ENCODE measurements around the gene GAREM2.

Gene GAREM2

DNA sequence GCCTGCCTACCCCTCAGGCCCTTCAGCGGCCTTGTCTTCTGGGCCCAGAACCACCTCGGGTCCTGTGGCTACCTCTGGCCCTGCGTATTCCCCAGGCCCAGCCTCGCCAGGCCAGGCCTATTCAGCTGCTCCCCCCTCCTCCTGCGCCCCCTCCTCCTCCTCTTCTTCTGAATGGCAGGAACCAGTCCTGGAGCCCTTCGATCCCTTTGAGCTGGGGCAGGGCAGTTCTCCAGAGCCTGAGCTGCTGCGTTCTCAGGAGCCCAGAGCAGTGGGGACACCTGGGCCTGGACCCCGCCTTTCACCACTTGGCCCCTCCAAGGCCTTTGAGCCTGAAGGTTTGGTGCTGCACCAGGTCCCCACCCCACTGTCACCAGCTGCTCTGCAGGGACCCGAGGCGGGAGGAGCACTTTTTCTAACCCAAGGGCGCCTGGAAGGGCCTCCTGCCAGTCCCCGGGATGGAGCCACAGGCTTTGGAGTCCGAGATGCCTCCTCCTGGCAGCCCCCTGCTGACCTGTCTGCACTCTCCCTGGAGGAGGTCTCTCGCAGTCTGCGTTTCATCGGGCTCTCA lies 14.7 kb downstream of the GAREM2 start:
- no peak for DNase-seq

DNA sequence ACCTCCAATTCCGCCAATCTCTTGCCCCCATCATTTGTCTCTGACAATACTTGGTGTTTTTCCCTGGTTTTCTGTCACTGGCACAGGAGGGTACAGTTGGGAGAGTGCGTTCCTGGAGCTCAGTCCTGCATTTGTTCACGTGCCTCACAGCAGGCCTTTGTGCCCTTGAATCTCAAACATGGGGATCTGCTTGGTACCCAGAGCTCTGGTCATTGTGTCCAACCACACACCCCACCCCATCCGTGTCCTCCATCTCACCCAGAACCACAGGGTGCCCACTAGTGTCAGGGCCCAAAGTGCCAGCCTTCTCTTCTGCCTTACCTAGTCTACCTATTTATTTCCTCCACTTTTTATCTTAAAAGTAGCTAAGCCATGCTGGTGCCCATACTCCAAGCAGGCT lies 16.2 kb downstream of the GAREM2 start:
- no peak for DNase-seq

DNA sequence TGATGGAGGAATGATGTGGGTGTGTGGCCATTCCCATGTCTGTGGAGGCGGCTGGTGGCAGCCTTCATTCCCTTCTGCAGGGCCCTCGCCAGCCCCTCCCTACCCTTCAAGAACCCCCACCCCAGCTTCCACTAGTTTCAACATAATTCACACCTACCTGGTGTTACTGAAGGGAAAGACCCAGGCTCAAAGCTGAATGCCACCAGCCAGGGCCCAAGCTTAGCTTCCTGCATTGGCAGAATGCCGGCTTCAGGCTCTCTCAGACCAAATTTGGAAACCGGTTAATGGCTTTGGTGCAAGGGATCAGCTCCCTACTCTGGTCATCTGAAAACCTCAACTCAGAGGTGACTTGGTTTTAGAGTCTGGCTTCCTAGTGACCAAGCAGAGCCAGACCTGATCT lies 16.9 kb downstream of the GAREM2 start:
- no peak for DNase-seq

DNA sequence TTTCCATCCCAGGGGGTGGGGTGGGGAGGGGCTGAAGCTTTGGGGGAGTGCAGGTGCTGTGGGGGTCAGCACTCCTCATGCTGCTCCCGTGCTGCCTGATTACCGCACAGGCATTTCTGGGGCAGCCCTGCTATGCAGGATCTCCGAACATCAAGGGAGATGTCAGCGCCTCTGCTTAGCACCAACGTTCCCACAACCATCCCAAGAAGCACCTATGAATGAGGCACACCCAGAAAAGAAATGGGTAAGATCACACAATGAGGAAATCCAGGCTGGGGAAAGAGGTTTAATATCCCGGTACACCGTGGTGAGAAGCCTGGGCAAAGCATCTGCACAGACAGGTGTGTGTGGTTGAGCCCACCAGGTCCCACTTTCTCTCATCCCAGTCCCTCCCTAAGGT lies 17.5 kb downstream of the GAREM2 start:
- no peak for DNase-seq

DNA sequence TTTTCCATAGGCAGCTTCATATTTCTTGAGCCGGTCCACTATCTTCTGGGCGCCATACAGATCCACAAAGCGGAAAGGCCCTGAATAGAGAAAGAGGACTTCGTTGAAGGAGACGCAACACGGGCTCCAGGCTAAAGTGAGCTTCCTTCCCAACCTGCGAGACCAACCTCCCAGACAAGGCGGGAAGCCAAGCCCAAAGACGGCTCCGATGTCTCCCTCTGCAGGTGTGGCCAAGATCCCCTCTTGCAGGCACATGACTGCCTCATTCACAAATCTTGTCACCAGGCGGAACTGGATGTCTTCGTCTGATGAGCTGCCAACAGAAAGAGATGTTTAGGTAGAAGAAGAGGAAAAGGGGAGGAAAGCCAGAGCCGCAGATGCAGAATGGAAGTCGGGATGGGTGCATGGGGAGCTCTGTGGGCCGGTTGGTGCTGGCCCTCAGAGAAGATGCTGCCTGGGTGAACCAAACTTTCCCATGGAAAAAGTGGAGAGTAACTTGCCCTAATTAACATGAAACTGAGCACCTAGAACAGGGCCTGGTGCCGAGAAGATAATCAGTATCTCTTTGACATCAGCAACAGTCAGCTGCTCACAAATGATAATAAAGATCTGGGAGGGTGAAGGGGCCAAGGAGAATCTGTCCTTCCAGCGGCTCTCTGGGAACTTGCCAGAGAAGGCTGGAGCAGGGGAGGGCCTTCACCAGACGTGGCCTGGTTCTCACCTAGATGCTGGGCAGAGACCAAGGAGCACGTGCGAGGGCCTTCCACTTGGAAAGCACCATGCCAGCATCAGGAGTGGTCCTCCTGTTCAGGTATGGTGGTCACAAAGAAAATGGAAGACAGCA lies 18.6 kb downstream of the GAREM2 start:
- no peak for DNase-seq

DNA sequence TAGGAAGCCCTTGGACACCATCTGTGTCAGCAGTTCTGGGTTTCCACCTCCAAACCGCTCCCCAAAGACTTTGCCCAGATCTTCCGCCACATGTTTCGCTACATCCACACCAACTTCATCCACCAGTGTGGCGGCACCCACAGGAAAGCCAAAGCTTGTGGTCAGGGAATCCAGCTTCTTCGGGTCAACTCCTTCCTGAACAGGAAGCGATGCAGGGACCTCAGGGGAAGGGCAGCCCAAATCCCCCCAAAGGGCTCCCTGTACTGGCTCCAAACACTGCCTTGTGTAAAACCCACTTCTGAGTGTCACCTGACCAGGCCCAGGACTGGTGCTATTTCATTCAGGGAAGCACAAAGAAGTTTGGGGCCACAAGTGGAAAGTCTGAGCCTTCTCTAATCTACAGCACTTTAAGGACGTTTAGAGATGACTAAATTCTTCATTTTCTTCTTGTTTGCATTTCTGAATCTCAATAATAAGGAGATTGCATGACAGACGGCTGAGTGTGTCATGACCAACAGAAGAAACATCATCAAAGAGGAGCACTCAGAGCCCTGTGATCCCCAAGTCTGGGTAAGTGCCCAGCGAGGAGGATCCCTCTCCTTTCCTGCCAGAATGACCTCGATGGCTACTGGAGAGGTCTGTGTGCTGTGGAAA lies 20.8 kb downstream of the GAREM2 start:
- DNase-seq, result no peak

DNA sequence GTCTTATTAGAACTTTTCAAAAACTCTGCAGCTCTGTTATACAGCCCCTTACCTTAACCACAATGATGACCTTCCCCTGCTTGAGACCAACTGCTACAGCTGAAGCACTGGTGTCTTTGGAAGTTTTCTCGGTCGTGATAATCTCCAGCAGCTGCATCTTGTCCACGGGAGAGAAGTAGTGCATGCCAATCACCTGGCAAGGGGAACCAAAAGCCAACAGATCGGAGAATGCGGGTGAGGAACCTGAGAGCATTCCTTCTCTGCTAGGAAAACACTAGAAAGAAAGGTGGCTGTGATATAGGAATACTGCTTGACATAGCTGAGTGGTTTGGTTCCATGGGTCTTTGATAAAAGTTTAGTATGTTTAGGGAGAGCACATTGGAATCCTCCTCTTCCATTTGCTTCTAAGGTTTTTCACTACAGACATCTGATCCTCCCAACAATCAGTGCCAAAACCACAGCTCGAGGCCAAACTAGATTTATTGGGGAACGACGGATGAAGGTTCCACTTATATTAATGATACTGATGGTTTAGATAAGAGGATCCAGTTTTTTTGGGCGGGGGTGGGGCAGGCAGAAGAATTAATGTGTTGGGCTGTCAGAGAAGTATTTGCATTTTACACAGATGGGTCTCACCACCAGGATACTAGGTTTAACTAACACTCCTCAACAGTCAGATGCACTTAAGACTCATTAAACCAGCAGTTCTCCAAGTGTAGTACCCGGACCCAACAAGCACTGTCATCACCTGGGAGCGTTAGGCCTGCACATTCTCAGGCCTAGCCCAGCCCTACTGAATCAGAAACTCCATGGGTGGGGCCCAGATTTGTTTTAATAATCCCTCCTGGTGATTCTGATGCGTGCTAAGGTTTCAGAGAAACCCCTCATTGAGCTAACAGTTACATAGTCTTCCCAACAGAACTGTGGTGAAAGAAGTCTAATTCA lies 22.4 kb downstream of the GAREM2 start:
- DNase-seq, result no peak

DNA sequence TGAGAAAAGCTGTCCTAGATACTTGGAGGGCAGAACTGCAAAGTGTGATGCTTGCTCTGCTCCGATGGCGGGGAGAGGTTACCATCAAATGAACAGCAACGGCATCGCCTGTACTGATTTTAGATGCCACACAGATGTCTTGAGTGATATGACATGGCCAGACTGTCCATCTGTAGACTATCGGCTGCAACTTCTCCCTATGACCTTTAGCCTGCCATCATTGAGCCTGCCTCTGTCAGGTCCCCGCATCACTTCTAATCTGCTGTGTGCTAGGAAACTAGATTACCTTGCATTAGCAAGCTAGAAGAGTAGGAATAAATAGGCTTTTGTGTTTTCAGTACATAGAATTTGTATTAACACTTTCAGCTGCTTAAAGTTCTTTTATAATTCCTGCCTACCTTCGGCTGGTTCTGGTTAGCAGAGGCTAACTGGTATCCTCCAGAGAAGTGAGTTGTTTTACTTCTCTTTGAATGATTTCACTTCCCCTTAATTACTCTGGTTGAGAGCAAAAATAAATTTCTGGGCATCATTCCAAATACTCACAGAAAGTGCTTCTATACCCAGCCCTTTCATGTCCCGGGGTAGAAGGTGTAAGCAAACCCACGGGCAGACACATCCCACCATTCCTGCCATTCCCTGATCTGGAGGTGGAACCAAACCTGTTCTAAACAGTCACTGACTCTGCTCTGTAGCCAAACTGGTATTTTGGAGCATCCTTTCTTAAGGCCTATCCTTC lies 24.0 kb downstream of the GAREM2 start:
- DNase-seq, result no peak

DNA sequence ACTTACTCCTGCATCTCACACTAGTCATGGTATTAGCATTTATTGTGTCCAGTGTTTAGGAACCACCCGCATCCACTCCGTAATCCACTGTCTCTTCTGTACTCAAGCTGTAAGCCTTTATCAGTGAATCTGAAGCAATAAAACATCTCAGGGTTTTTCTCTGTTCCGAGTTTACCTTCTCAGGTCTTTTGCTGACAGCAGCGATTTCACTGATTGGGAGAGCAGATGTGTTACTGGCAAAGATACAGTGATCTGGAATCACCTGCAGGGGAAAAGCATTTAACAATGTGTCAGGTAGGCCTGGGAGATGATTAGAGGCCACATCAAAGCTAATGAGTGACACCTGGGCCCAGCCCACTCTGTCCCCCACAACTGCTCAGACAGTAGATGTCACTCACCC lies 24.6 kb downstream of the GAREM2 start:
- no peak for DNase-seq

DNA sequence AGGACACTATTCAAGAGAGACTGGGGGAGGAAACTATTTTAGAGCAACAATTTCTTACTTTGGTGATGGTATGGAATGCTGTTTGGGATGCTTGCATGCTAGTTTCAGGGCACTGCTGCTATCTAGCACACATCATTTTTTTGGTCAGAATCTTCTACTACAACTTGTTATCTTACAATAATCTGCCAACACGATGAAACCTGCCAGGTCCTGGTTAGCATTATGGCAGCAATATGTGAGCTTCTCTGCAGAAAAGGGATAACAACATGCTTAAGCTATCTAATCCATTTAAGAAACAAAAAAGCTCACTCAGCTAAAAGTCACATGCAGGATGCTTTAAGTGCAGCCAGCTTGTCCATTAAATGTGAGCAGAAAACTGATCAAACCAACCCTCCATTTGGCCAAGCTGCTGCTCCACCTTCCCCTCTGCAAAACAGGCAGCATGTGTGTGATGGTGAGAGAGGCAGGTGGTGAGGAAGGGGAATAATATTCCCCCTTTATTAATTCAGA lies 30.1 kb downstream of the GAREM2 start:
- DNase-seq, result no peak

DNA sequence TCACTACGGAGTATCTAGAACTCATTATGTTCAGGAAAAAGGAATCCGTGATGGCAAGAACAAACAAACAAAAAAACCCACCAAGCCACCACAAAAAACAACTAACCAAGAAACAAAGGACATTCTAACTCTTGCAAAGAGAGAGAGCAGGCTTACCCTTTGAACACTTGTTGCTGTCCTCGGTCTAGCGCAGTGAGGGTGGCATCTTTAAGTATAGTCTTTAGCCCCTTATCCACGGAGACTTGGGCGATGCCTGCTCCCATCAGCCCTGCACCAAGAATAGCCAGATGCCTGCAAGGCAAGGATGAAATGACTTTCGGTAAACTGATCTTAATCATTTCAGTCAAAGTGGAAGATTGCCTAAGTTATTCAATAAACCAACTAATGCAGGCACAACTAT lies 31.0 kb downstream of the GAREM2 start:
- no peak for DNase-seq

DNA sequence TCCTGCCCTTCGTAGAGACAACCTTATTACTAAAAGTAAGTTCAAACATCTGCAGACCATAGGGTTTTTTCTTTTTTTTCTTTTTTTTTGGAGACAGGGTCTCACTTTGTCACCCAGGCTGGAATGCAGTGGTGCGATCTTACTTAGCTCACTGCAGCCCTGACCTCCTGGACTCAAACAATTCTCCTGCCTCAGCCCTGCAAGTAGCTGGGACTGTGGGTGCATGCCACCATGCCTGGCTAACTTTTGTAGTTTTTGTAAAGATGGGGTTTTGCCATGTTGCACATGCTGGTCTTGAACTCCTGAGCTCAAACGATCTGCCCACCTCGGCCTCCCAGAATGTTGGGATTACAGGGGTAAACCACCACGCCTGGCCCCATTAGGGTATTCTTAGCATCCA lies 39.1 kb downstream of the GAREM2 start:
- DNase-seq, result no peak

DNA sequence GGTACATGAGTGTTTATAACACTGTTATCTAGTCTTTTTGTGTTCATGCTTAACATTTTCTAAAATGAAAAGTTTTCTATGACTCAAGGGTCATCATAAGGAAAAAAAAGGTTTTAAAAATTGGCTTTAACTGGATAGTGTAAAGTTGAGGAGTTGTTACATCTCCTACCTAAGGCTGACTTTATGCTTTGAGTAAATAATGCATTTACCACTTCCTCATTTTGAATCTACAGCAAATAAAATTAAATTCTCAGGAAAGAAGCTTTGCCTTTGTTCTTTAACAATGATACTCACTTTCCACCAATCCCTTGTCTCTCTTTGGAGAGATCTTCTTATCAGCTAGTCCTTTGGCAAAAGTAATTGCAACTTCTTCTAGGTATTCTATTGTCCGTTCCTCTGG lies 41.9 kb downstream of the GAREM2 start:
- DNase-seq, result no peak

DNA sequence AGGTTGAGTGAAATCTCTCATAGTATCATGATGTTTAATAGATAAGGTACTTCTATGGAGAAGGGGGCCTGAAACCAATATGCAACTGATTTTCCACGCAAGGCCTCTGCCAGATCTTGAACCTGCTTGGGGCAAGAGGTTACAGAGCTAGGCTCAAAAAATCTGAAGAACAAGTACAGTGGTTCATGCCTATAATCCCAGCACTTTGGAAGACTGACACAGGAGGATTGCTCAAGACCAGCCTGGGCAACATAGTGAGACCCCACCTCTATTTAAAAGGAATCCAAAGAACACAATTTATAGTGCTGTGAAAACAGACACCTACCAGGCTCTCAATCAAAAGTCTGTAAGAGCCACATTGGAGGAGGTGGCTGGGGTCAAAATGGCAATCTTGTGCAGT lies 42.9 kb downstream of the GAREM2 start:
- DNase-seq, result no peak

DNA sequence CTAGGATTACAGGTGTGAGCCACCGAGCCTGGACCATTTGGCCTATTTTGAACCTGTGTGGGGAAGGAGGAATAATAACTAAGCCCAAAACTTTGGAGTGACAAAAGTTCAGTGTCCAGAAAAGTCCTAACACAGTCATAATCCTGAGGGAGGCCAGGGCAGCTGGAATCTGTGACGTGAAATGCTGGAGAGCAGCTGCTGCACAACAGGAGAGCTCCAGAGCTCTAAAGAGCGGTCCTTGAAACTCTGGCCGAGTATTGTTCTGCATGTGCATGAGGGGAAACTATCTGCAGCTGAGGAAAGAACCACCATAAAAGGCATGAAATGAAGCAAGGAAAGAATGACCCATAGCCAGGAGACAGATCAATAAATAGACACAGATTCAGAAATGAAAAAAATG lies 43.7 kb downstream of the GAREM2 start:
- no peak for DNase-seq

DNA sequence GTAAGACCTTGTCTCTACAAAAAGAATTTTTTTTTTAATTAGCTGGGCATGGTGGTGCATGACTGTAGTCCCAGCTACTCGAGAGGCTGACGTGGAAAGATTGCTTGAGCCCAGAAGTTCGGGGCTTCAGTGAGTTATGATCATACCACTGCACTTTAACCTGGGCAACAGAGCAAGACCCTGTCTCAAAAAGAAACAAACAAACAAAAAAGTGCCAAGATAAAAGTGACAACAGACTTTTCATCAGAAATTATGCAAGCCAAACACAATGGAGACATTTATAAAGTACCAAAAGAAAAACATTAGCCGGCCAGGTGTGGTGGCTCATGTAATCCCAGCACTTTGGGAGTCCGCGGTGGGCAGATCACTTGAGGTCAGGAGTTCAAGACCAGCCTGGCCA lies 44.8 kb downstream of the GAREM2 start:
- no peak for DNase-seq

DNA sequence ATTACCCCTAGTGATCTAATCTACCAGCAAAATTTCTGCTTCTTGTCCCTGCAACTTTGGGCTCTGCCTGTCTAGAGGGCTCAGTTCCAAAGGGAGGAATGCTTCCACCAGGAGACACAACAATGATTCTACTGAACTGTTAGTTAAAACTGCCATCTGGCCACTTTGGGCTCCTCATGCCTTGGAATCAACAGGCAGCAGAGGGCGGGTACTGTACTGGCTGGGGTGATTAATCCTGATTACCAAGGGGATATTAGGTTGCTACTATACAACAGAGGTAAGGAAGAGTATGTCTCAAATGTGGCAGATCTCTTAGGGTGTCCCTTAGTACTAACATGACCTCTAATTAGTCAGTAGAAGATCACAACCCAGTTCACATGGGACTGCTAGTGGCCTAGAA lies 50.1 kb downstream of the GAREM2 start:
- no peak for DNase-seq

DNA sequence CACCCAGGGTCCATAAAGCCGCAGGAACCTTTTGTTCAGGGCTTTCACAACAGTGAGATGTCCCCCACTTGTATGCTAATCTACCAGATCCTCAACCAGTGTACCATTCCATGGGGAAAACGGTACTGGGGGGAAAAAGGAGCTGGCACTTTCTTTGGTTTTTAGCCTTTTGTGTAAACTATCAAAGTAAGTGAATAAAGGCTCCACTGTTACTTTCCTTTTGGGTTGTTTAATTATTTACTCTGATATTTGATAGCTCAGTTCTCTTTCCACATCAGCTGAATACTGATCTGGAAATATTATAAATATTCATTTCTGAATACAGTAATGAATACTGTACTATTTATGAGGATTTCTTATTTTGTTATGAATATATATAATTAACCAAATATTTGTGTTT lies 51.2 kb downstream of the GAREM2 start:
- no peak for DNase-seq

DNA sequence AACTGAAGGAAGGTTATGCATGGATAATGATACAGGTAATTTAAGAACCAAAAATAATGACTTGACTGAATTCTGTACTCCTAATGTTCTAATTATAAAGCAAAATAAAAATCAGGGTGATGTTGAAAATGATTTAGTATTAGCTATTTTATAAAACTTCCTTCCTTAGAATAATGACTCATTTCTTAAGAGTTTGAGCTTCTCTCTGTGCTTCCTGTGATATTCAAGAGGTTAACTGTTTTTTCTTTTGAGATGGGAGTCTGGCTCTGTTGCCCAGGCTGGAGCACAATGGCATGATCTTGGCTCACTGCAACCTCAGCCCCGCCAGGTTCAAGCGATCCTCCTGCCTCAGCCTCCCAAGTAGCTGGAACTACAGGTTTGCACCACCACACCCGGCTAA lies 56.7 kb downstream of the GAREM2 start:
- no peak for DNase-seq

DNA sequence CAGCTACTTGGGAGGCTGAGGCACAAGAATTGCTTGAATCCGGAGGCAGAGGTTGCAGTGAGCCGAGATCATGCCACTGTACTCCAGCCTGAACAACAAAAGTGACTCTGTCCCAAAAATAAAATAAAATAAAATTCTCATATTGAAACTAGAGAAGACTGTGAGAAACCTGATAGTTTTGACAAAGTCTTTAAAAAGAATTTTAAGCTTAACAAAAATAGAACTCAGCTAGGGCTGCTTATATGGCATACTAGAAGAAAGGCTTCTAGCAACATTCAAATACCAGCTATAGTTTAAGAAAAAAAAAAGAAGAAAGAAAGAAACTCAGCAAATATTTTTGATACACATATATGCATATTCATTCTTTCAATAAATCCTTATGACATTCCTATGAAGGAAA lies 57.9 kb downstream of the GAREM2 start:
- no peak for DNase-seq

DNA sequence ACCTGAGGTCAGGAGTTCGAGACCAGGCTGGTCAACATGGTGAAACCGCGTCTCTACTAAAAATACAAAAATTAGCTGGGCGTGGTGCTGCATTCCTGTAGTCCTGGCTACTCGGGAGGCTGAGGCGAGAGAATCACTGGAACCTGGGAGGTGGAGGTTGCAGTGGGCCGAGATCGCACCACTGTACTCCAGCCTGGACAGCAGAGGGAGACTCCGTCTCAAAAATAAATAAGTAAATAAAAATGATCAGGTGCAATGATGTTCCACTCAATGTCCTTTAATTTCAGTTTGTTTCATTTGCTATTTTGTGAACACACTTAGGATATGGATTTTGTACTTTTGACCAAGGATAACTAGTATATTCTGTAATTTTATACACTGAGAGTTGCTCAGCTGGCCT lies 62.2 kb downstream of the GAREM2 start:
- no peak for DNase-seq

DNA sequence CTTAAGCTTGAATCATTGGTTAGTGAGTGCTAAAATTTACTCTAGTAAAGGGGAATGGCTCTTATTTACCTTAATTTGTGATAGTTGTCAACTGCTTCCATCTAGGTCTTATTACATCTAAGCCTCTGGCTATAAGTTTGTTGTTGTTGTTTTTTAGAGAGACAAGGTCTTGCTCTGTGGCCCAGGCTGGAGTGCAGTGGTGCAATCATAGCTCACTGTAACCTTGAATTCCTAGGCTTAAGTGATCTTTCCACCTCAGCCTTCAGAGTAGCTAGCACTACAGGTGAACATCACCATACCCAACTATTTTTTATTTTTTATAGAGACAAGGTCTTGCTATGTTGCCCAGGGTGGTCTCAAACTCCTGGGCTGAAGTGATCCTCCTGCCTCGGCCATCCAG lies 65.0 kb downstream of the GAREM2 start:
- no peak for DNase-seq
